HL-60/S4 treated with retinoic acid at 250 ng/mL for 4 days and 3 days (cell line): ENCODE measurements around the gene FGFR3.
"Not testable (repeated sequence)": the region's sequence is repeated elsewhere in the genome, so short reads cannot be mapped to it uniquely, and the experiment has no call there.

Source experiments
- in situ Hi-C: fragments of 300-500 bp; cut with MboI; formaldehyde crosslinking; loops from 2 replicates; pipeline ENCODE4 v1.7.0; 2022; ENCODE audit warnings: low sequenced_read_pairs

The FGFR3 gene

DNA sequence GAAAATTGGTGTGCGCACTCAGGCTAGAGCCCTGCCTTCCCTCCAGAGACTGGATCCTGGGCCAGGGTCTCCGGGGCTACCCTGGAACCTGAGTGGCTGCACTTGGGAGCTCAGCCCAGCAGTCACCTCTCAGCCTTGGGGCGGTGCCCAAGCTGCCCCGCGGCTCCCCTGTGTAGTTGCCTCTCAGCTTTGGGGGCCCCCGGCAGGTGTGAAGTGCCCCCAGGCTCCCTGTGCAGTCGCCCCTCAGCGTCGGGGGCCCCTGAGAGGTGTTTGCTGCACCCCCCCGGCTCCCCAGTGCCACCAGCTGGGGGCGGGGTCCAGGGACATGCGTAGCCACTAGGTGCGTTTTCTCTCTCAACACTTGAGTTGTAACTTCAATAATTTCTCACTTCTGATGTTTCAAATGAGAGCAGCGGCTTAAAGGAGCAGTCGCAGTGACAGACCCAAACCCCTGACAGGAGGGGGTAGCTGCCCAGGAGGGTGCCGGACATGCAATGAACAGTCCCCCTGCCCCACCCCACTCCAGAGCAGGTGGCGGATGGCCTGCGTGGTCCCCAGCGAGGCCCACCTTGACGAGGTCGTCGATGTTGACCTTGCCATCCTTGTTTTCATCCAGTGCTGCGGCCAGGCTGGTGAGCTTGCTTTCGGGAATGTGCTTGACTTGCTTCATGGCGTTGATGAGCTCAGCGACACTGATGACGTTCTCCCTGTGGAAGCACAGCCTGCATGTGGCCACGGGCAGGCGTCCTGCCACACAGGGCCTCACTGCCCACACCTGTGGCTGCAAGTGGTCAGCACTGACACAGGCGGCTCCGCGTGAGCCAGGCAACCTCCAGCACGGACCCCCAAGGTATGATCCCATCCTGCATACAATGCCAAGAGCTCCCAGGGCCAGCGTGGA, 22.3 kb downstream of the FGFR3 start:
- in situ Hi-C loops: no loop called here

- in situ Hi-C loops: no loop called here
These were observed 23.1 kb downstream of the FGFR3 start for GRCh38 chr4:1815997-1816860.

- in situ Hi-C loops: no loop called here
These were observed 26.2 kb downstream of the FGFR3 start for GRCh38 chr4:1819284-1819683.

DNA sequence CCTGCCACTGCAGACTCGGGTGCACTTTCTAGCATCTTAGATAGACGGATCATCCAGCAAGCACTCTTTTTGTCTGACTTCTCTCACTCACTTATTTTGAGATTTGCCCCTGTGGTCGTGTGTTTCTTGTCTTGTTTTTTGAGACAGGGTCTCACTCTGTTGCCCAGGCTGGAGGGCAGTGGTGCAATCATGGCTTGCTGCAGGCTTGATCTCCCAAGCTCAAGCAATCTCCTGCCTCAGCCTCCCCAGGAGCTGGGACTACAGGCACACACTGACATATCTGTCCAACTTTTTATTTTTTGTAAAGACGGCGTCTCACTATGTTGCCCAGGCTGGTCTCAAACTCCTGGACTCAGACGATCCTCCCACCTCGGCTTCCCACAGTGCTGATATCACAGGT, 26.7 kb downstream of the FGFR3 start:
- in situ Hi-C loops: no loop called here

GRCh38 chr4:1821679-1822567, 28.8 kb downstream of the FGFR3 start:
- in situ Hi-C loops: no loop called here

- in situ Hi-C loops: no loop called here
These were observed 29.8 kb downstream of the FGFR3 start for GRCh38 chr4:1822568-1823544.

DNA sequence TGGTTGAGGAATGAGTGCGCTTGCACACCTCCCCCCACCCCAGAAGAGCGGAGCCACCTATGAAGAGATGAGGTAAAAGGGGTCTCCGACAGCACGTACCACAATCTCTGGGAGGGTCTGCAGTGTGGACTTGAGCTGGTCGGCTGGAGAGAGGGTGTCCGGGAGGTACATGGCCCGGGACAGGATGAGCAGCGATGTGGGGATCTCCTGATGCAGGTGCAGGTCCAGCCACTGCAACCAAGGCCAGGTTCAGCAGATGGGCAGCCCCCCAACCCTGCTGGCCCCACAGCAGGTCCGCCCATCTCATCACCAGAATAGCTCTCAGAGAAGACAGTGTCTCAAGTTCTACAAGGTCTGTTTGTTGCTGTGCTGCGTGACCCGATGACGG, 30.4 kb downstream of the FGFR3 start:
- in situ Hi-C loops: no loop called here

GRCh38 chr4:1824746-1825145, 31.7 kb downstream of the FGFR3 start:
- in situ Hi-C loops: no loop called here

DNA sequence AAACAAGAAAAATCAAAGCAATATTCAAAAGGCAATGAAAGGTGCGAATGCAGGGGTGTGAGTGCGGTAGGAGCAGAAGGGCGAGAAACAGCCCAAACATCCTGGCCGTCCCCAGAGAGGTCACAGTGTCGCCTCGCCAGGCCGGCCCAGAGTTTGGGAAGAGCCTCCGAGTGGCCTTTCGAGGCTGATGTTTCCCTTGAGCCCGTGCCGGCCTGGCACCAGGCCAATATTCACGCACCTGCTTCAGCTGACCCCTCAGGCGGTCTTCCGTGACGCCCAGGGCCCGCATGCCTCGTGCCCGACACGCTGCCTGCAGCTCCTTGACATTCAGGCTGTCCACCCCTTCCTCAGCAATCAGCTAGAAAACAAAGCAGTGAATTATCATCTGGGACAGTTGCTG, 32.2 kb downstream of the FGFR3 start:
- in situ Hi-C loops: no loop called here

GRCh38 chr4:1826531-1827350, 33.6 kb downstream of the FGFR3 start:
- in situ Hi-C loops: no loop called here

- in situ Hi-C loops: no loop called here
These were observed 37.1 kb downstream of the FGFR3 start for GRCh38 chr4:1830234-1830633.

- in situ Hi-C loops: no loop called here
These were observed 37.6 kb downstream of the FGFR3 start for GRCh38 chr4:1830642-1831228.

GRCh38 chr4:1831331-1831730, 38.2 kb downstream of the FGFR3 start:
- in situ Hi-C loops: no loop called here

- in situ Hi-C loops: no loop called here
These were observed 39.6 kb downstream of the FGFR3 start for GRCh38 chr4:1832690-1833089.

GRCh38 chr4:1833307-1834046, 40.4 kb downstream of the FGFR3 start:
- in situ Hi-C loops: no loop called here

DNA sequence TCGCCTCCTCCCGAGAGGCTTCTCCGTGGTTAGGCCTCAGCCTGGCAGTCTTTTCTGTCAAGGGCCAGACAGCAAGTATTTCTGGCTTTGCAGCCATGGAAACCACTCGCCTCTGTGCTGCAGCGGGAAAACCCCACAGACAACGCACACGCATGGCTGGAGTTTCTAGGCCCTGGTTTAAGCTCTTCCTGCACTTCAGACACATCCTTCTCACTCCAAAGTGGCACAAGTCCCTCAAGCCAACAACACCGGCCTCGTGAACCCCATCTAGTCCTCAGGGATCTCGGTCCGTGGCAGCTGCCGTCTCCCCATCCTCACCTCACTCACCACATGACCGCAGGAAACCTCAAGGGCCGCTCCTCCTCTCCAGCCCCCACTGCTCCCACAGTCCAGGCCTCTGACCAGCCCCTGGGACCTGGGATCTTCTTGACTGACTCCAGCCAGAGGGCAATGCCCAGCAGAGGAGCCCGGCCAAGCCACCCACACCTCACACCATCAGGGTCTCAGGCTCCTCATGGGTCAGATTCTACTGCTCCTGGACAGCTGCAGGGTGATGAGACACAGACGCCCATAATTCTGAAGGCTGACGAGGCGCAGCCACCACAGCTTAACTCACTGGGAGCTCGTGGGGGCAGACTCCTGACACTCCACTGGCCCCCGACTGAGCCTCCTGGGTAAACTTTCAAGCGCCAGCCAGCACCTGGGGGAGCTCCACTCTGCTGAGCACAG, 41.1 kb downstream of the FGFR3 start:
- in situ Hi-C loops: no loop called here

GRCh38 chr4:1835836-1836235, 42.7 kb downstream of the FGFR3 start:
- in situ Hi-C loops: not testable (repeated sequence)
